Endothelial cell (in vitro differentiated cells): ENCODE data around the gene SLC7A5. TPM values are rescaled to one million over a fixed set of nuclear protein-coding genes. Genes with fewer than 3 reads are reported as not detected.

Experiments
- DNase-seq: peaks from one replicate; pipeline ENCODE4 v3.0.0; 2021; ENCODE audit warnings: low spot score
- H3K27ac Mint-ChIP-seq: one replicate; pipeline ENCODE4 v1.8.0; 2021; ENCODE audit warnings: mixed read lengths, inconsistent platforms; ENCODE audit not compliant: unreplicated experiment
- H3K27me3 Mint-ChIP-seq: one replicate; pipeline ENCODE4 v1.8.0; 2021; ENCODE audit warnings: mild to moderate bottlenecking, moderate library complexity, mixed read lengths, inconsistent platforms; ENCODE audit not compliant: unreplicated experiment
- H3K36me3 Mint-ChIP-seq: one replicate; pipeline ENCODE4 v1.8.0; 2021; ENCODE audit warnings: mild to moderate bottlenecking, low read depth, mixed read lengths, inconsistent platforms; ENCODE audit not compliant: unreplicated experiment
- H3K4me1 Mint-ChIP-seq: one replicate; pipeline ENCODE4 v1.8.0; 2021; ENCODE audit warnings: mild to moderate bottlenecking, mixed read lengths, inconsistent platforms; ENCODE audit not compliant: unreplicated experiment
- H3K4me3 Mint-ChIP-seq: one replicate; pipeline ENCODE4 v1.8.0; 2021; ENCODE audit warnings: mild to moderate bottlenecking, mixed read lengths, inconsistent platforms; ENCODE audit not compliant: unreplicated experiment
- H3K9me3 Mint-ChIP-seq: one replicate; pipeline ENCODE4 v1.8.0; 2021; ENCODE audit warnings: mixed read lengths, inconsistent platforms; ENCODE audit not compliant: unreplicated experiment
- CTCF ChIP-seq: fragments of 200-600 bp; sonication (generic); IDR thresholded peaks from one replicate; pipeline ENCODE4 v1.5.0; 2021; ENCODE audit warnings: antibody characterized with exemption; ENCODE audit not compliant: unreplicated experiment
- total RNA-seq: library from RNA; stranded (reverse); fragmentation: NEBNext Ultra II Directional; extraction: Animal tissue kit (Norgen Biotek cat#: 25700); gene quantifications from one replicate; pipeline ENCODE4 v1.2.1, GENCODE V29; 2021; ENCODE audit not compliant: unreplicated experiment

SLC7A5 gene
- total RNA-seq, 1 donor from 2014 or later = 18.8 TPM

- no peak for TF ChIP-seq CTCF
- peaks cover 7% of the 10 kb centered on the region for H3K36me3 Mint-ChIP-seq
- no peak overlapping the region for H3K4me3 Mint-ChIP-seq
- H3K27me3 Mint-ChIP-seq = peaks cover 4% of the 10 kb centered on the region
- H3K4me1 Mint-ChIP-seq = peaks cover 4% of the 10 kb centered on the region
- no peak overlapping the region for H3K27ac Mint-ChIP-seq
- DNase-seq = no peak
- no peaks in the 10 kb centered on the region for H3K9me3 Mint-ChIP-seq
Measured at GRCh38 chr16:87849419-87850008, 19.8 kb downstream of the SLC7A5 start.

GRCh38 chr16:87848676-87849345 is 20.5 kb downstream of the SLC7A5 start:
- H3K4me1 Mint-ChIP-seq = peaks cover 4% of the 10 kb centered on the region
- peaks cover 7% of the 10 kb centered on the region for H3K36me3 Mint-ChIP-seq
- no peak for TF ChIP-seq CTCF
- no peak for DNase-seq
- H3K27me3 Mint-ChIP-seq = peaks cover 4% of the 10 kb centered on the region
- no peak overlapping the region for H3K4me3 Mint-ChIP-seq
- H3K9me3 Mint-ChIP-seq = no peaks in the 10 kb centered on the region
- H3K27ac Mint-ChIP-seq = no peak overlapping the region

GRCh38 chr16:87847785-87848675 is 21.3 kb downstream of the SLC7A5 start:
- TF ChIP-seq CTCF = no peak
- H3K4me1 Mint-ChIP-seq = peaks cover 3% of the 10 kb centered on the region
- H3K36me3 Mint-ChIP-seq = peaks cover 7% of the 10 kb centered on the region
- no peak for DNase-seq
- peaks cover 1% of the 10 kb centered on the region for H3K27me3 Mint-ChIP-seq
- no peak overlapping the region for H3K27ac Mint-ChIP-seq
- no peak overlapping the region for H3K4me3 Mint-ChIP-seq
- no peaks in the 10 kb centered on the region for H3K9me3 Mint-ChIP-seq

GRCh38 chr16:87847467-87847784 is 21.9 kb downstream of the SLC7A5 start:
- no peaks in the 10 kb centered on the region for H3K9me3 Mint-ChIP-seq
- H3K4me3 Mint-ChIP-seq = no peak overlapping the region
- DNase-seq = no peak
- H3K27ac Mint-ChIP-seq = no peak overlapping the region
- peaks cover 7% of the 10 kb centered on the region for H3K36me3 Mint-ChIP-seq
- peaks cover 3% of the 10 kb centered on the region for H3K4me1 Mint-ChIP-seq
- no peaks in the 10 kb centered on the region for H3K27me3 Mint-ChIP-seq
- no peak for TF ChIP-seq CTCF
